ENCODE data around the gene ACTR5.

The ACTR5 gene
- total RNA-seq = 30.5 to 33.6 reads per million in 2 experiments

DNA sequence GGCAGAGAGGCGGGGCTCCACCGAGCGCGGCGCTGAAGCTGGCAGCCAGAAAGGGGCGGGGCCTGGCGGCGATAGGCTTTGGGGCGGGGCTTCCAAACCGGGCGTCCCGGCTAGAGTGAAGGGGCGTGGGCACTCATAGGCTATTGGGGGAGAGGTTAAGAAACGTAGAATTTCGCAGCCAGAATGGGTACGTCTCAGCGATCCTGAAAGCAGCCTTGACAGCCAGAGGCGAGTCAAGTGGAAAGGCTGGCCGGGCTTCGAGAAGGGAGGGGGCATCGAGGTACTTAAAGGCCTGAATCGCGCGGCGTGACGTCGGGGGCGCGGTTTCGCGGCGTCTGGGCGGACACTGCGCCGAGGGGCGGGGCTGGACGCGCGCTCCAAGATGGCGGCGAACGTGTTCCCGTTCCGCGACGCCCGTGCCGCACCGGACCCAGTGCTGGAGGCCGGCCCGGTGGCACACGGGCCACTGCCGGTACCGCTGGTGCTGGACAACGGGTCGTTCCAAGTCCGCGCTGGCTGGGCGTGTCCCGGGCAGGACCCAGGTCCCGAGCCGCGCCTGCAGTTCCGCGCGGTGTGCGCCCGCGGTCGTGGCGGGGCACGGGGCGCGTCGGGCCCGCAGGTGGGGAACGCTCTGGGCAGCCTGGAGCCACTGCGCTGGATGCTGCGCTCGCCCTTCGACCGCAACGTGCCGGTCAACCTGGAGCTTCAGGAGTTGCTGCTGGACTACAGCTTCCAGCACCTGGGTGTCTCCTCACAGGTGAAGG, at the start of gene ACTR5:
Gene ACTR5 (plus strand): TSS at position 364 of the 764 bp plus-strand sequence. CDS start 19 bp downstream, at position 383.
- DNase-seq (ENCODE audit: low read depth) = peak; percentile 96

DNA sequence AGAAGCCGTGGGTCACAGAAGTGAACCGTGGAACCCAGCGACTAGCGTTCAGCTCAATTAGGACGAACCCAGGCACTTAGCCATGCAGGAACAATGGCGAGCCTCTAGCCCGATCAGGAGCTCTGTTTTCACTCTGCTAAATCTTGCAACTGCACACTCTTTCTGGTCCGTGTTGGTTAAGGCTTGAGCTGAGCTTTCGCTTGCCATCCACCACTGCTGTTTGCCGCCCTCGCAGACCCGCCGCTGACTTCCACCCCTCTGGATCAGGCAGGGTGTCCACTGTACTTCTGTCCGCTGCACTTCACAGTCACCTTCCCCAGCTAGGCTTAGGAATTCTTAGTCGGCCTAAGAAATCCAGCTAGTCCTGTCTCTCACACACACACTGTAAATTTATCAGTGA, 49.7 kb upstream of the ACTR5 start:
- DNase-seq (ENCODE audit: low read depth) = no peak

DNA sequence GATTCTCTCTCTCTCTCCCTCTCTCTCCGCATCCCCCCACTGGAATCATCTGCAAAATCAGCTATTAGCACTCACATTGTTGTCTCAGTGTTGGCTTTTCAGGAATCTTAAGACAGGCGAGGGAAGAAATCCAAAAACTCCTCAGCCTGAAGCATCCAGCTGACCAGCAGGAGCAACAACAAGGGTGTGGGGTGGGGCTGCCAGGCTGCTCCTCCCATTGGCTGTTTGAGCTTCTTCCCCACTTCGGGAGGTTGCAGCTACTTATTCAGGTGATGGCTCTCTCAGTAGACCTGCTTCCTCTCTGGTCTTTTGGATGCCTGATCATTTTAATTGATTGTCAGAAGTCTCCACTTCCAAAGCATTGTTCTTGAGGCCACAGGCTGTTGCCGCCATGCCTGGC, 48.1 kb upstream of the ACTR5 start:
- no peak for DNase-seq (ENCODE audit: low read depth)

DNA sequence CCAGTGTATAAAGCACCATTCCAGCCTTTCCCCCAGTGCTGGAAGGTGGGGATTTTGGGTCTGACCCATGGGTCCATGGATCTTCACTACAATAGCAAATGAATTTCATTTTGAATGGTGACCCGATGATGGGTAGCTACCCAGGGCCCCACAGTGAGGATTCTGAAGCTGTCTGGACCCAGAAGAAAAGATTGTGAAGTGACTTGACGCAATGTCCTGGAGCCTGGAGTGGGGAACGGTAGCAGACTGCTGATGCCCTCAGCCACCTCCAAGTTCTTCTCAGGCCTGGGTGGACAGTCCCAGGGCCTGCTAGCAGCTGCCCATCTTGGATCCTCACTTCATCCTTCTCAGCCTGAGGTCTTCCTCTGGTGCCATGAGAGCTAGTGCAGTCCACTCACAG, 47.3 kb upstream of the ACTR5 start:
- DNase-seq (ENCODE audit: low read depth) = no peak

DNA sequence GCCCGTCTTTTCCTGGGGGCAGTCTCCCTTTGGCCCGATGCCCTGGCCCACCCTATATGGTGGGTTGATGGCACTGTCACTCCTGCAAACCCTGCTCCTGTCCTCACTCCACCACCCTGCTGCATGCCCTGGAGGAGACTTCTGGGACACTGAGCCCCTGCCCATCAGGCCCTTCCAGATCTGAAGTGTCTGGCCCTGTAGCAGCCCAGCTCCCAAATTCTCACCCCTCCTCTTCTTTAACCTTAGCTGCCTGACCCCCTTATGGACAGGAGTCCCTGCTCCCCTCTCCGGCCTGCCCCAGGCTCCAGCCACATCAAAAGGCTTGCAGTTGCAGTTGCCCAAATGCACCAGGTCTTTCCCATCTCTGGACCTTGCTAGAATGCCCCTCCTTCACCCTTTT, 44.7 kb upstream of the ACTR5 start:
- no peak for DNase-seq (ENCODE audit: low read depth)

DNA sequence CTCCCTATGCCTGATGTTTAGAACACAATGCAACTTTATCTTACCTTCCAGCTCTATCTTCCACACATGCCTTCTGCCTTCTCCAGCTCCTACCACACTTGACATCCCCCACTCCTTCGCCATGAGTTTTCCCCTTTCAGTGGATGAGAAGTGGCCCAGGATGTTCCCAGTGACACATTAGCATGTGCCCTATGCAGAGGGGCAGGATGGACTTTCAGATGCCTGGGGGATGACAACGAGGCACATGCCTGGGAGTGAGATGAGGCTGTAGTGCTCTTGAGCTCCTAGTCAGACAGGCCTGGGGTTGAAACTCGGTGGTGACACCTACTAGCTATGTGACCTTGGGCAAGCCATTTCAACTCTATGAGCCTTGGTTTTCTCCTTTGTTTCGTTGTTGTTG, 44.1 kb upstream of the ACTR5 start:
- DNase-seq (ENCODE audit: low read depth) = no peak

DNA sequence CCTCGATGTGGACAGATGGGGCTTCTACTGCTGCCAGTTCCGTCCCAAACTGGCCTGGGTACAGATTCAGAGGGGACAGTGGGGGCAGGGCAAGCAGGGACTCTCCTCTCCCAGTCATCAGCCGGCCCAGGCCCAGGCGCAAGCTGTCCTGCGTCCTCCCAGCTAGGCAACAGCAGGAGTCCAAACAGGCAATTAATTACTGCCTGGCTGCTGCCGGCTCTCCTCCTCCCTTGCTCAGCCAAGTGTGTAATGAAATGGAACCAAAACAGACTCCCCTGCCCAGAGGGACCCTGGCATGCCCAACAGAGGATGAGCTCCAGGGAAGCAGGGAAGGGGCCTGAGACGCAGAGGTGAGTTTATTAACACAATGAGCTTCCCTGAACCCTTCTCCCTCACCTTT, 41.8 kb upstream of the ACTR5 start:
- no peak for DNase-seq (ENCODE audit: low read depth)

DNA sequence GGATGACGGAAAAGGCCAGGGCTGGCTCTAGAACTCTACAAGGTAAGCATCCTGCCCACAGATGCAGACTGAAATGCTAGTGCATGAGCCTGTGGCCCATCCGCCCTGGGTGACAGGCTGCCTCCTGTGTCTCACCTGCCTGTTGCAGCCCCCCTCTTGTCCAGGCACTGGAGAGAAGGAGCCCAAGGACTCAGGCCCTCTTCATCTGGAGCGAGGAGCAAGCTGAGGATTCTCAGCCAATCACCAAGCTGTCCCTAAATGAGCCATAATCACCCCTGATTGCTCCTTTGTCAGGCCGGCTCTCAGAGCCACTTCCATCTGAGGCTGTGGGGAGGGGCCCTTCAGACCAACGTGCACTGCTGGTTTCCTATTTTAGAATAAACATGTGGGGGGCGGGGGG, 34.0 kb upstream of the ACTR5 start:
- DNase-seq (ENCODE audit: low read depth) = no peak

DNA sequence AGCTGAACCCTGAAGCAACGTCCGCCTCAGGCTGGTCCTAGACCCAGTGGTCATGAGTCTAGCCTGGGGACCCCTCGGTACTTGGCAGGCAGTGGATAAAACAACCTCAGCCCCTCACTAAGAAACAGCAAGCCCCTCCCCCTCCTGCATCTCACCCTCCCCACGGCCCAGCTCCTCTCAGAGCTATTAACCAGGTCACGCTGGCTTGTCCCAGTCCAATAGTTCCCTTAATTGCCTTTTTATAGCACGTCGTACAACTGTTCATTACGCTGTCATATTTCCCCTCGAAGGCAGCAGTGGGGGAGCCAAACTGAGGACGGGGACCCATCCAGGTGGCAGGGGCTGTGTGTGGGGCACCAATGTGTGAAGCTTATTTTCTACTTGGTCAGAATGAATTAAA, 32.6 kb upstream of the ACTR5 start:
- DNase-seq (ENCODE audit: low read depth) = no peak

DNA sequence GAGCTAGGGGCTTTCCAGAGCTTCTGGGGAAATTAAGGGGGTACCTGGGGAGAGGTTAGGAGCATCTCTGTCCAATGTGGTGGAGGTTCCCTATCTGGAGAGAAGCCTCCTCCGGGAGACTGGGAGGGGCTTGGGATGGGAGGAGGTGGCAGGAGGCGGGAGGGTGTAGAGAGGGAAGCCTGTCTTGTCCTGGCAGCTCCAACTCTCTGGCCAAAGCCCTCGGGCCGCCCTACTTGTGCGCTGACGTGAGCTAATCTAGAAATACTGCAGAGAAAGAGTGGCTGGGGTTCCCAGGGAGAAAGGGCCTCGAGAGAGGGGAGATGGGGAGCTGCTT, 25.6 kb upstream of the ACTR5 start:
- no peak for DNase-seq (ENCODE audit: low read depth)

DNA sequence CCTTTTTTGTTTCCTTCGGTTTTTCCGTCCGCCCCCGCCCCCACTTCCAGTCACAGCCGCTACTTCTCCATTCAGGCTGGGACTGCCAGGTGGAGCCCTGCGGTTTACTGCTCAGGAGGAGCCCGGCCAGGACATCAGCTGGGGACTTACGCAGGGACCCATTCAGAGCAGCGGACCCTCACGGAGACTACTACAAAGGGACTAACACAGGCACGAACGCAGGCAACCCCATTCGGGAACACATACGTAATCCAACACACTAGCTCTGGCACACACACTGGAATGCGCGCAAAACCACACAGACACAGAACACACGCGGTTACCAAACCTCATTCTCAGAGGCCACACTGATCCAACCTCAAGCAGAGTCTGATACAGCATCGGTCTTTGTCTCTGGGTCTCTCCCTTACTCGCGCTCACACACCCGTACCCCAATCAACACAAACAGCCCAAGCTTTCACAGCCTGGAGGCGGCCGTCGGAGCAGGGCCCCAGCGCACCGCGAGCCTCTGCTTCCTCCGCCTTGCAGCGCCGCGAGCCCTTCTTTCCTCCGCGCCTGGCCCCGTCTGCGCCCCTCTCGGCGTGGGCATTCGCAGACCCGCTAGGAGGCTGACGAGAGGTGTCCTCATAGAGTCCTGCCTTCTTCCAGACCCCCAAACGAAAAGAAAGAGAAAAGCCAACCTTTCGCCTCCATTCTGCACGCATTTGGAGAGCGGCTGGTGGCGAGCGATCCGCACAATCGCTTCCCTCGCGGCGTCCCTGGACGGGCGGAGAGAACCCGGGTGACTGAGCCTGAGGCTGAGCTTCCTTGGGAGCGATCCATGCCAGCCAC, 25.0 kb upstream of the ACTR5 start:
- no peak for DNase-seq (ENCODE audit: low read depth)

DNA sequence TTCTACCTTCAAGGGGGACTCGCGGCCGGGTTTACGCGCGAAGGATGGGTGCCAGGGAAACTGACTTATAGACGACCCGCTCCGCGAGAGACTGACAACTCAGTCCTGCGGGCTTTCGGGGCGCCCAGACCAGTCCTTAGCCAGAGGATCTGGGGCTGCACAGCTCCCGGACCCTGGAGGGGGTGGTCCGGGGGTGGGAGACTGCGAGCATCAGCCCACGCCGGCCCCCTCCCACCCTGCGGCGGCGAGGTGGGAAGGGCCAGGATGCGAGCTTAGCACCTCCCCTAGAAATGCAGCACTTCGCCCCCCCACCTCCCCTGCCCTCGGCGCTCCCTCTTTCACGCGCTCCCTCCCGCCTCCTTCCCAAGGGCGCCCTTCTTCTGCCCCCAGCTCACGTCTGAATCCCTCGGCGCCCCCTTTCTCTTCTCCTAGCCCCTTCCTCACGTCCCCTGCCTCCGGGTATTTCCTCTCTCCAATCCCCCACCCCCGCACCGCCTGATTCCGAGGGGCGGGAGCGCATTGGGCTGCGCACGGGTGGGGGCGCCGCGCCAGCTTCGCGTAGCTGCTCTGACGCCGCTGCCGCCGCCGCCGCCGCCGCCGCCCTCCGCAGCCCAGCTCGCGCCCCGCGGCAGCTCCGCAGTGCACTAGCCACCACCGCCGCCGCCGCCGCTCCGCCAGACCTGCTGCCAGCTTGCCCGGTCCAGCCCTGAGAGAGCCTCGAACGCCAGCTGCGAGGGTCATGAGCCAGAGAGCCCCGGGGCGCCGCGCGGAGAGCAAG, 24.2 kb upstream of the ACTR5 start, which contains the start of gene SLC32A1:
Gene SLC32A1 (plus strand): TSS at position 639 of the 778 bp plus-strand sequence. CDS start 239 bp downstream, outside the sequence.
- DNase-seq (ENCODE audit: low read depth) = no peak

DNA sequence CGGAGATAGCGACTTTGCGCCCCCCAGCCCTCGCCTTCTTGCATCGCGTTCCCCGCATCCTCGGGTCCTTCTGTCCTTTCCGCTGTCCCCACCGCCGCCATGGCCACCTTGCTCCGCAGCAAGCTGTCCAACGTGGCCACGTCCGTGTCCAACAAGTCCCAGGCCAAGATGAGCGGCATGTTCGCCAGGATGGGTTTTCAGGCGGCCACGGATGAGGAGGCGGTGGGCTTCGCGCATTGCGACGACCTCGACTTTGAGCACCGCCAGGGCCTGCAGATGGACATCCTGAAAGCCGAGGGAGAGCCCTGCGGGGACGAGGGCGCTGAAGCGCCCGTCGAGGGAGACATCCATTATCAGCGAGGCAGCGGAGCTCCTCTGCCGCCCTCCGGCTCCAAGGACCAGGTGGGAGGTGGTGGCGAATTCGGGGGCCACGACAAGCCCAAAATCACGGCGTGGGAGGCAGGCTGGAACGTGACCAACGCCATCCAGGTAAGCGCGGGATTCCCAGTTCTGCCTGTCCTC, 23.6 kb upstream of the ACTR5 start:
- DNase-seq (ENCODE audit: low read depth) = no peak

DNA sequence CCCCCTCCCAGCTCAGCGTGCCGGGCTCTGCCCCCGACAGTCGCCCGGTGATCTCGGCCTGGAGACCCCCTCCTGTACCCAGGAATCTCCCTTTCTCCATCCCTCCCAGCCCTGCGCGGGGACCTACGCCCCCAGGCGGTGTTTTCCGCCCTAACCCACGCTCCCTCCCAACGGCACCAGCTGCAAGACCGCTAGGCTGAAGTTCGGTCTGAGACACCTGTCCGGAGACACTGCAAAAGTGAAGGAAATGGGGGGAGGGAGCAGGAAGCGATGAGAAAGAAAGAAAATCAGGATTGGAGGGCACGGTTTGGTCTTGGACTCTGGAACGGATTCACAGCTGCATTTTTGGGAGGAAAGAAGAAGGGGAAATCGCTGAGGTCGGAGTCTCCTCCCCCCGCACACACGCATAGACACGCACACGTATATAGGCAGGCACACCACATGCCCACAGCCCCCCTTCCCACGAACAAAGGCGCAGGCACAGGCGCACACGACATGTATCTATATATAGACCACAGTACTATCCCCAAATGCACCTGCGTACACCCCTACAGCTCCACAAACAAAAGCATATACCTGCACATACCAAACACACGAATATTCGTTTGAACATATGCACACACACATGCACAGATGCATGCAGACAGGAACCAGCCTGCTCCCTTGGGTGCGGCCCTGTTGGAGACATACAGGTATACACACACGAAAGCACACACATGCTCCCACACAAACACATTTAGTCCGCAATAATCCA, 22.9 kb upstream of the ACTR5 start:
- DNase-seq (ENCODE audit: low read depth) = no peak

DNA sequence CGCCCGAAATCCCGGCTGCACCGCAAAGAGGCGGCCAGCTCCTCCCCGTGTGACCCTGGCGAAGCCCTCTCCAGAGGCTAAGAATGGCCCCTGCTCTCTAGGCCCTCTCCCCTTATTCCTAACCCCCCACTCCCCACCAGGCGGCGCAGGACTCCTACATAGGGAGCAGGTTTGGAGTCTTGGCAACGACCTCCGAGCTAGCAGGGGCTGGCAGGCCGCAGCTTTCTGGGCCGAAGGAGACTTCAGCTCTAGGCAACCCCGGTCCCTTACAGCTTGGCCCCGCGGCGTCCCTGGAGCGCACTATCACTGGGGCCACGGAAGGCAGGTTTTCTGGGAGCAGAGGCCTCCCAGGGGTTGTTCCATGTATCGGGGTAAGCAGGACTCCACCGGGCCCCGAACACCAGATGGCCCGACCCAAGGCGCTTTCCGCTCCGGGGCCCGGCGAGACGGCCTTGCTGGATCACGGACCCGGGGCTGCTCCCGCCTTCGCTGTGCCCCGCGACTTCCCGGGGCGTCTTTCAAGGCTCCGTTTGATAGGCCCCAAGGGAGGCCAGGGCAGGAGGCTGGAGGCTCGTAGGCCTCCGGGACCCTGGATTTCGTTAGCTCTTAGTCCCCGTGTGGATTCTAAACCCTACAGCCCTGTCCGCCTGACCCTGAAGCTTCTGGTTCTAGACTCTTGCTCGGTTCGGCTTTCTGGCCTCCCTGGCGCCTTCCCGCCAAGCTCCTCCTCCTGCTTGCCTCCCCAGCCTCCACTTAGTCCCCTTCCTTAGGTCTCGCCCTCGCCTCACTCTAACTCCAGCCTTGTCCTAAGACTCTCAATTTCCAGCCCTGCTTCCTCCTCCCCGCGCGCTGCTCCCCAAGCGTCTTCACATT, 22.1 kb upstream of the ACTR5 start:
- DNase-seq (ENCODE audit: low read depth) = no peak

DNA sequence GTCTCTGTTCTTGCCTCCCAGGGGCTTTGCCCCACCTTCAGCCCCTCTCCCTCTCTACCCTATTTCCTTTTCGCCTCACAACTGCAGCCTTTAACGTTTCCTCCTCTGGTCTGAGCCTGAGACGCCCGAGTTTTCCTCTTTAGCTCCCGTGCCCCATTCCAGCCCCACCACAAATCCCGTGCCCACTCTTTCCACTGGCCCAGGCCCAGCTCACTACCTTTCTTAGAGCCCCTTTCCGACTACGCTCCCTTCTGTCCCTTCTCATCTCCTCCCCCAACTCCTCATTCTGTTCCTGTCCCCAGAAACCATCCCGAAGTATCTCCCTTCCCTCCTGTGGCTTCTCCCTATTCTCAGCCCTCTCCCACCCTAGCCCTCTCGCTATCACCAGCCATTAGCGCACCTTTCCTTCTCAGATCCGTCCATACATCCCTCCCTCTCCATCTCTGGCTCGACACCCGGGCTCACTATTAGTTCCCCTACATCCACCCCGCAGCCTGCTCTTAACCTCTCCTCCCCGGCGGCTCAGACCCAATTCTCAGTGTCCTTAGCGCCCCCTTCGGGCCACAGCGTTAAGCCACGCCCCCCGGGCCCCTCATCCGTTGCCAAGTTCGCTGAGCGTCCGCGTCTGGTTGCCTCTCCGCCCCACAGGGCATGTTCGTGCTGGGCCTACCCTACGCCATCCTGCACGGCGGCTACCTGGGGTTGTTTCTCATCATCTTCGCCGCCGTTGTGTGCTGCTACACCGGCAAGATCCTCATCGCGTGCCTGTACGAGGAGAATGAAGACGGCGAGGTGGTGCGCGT, 21.3 kb upstream of the ACTR5 start:
- DNase-seq (ENCODE audit: low read depth) = peak; percentile 24

DNA sequence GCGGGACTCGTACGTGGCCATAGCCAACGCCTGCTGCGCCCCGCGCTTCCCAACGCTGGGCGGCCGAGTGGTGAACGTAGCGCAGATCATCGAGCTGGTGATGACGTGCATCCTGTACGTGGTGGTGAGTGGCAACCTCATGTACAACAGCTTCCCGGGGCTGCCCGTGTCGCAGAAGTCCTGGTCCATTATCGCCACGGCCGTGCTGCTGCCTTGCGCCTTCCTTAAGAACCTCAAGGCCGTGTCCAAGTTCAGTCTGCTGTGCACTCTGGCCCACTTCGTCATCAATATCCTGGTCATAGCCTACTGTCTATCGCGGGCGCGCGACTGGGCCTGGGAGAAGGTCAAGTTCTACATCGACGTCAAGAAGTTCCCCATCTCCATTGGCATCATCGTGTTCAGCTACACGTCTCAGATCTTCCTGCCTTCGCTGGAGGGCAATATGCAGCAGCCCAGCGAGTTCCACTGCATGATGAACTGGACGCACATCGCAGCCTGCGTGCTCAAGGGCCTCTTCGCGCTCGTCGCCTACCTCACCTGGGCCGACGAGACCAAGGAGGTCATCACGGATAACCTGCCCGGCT, 20.6 kb upstream of the ACTR5 start:
- no peak for DNase-seq (ENCODE audit: low read depth)

DNA sequence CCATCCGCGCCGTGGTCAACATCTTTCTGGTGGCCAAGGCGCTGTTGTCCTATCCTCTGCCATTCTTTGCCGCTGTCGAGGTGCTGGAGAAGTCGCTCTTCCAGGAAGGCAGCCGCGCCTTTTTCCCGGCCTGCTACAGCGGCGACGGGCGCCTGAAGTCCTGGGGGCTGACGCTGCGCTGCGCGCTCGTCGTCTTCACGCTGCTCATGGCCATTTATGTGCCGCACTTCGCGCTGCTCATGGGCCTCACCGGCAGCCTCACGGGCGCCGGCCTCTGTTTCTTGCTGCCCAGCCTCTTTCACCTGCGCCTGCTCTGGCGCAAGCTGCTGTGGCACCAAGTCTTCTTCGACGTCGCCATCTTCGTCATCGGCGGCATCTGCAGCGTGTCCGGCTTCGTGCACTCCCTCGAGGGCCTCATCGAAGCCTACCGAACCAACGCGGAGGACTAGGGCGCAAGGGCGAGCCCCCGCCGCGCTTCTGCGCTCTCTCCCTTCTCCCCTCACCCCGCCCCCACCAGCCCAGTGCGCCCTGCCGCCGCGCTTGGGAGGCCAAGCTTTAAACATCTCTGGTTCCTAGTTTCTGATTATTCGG, 20.0 kb upstream of the ACTR5 start:
- DNase-seq (ENCODE audit: low read depth) = no peak

Measured in T follicular helper cell (primary cell).